Esophagus muscularis mucosa (tissue), 4 donors: Measurements from ENCODE around the gene SLC16A6. TPM values are rescaled to one million over a fixed set of nuclear protein-coding genes. Genes with fewer than 3 reads are reported as not detected.
"Not testable (repeated sequence)": the region's sequence is repeated elsewhere in the genome, so short reads cannot be mapped to it uniquely, and the experiment has no call there.

Experiments
- DNase-seq: peaks from one replicate; pipeline ENCODE4 v3.0.0-alpha.2; 2017; ENCODE audit errors: extremely low spot score
- H3K27ac ChIP-seq, 4 donors: fragments of 200-600 bp; sonication (generic); replicated peaks in 1 of 4; 1 replicate in 3 of 4; 2 replicates in 1 of 4; pipeline ENCODE4 v1.5.1; 2016 to 2019; ENCODE audit warnings: mild to moderate bottlenecking in 1 of 4
- H3K27me3 ChIP-seq, 4 donors: fragments of 200-600 bp; sonication (generic); one replicate each; pipeline versions ENCODE4 v1.5.1 to v1.6.0; 2016 to 2019
- H3K36me3 ChIP-seq, 4 donors: fragments of 200-600 bp; sonication (generic); one replicate each; pipeline ENCODE4 v1.5.1; 2016 to 2019
- H3K4me1 ChIP-seq, 4 donors: fragments of 200-600 bp; sonication (generic); one replicate each; pipeline ENCODE4 v1.5.1; 2016 to 2019
- H3K4me3 ChIP-seq, 4 donors: fragments of 200-600 bp; sonication (generic); 1 replicate in 2 of 4; 2 replicates in 2 of 4; pipeline ENCODE4 v1.5.1; 2016 to 2019; ENCODE audit warnings: mild to moderate bottlenecking in 4 of 4, moderate library complexity in 1 of 4
- H3K9me3 ChIP-seq, 4 donors: fragments of 200-600 bp; sonication (generic); 1 replicate in 3 of 4; 2 replicates in 1 of 4; pipeline ENCODE4 v1.5.1; 2016 to 2019
- CTCF ChIP-seq, 3 experiments: fragments of 200-600 bp in 2 of 3; fragments of 450-650 bp in 1 of 3; sonication (generic) in 2 of 3; IDR thresholded peaks; one replicate each; pipeline ENCODE4 v1.5.1; 2017 to 2019; ENCODE audit warnings: antibody characterized with exemption in 3 of 3, mild to moderate bottlenecking in 2 of 3, moderate library complexity in 1 of 3
- EP300 ChIP-seq: sonication (generic); formaldehyde crosslinking; IDR thresholded peaks from one replicate; pipeline ENCODE4 v1.6.1; 2017; ENCODE audit warnings: antibody characterized with exemption
- POLR2A ChIP-seq: fragments of 450-650 bp; IDR thresholded peaks from one replicate; pipeline ENCODE4 v1.6.1; 2017; ENCODE audit warnings: antibody characterized with exemption, moderate library complexity, mild to moderate bottlenecking, low read depth
- POLR2AphosphoS5 ChIP-seq, 2 donors: sonication (generic); formaldehyde crosslinking; IDR thresholded peaks; one replicate each; pipeline ENCODE4 v1.6.1; 2017; ENCODE audit warnings: antibody characterized with exemption in 2 of 2
- WGBS: methylation state at CpG from one replicate; pipeline ENCODE4 v1.1.5; 2018; 5-methylcytosine and 5-hydroxymethylcytosine counted together
- intact Hi-C: fragments of 100-400 bp; cut with DNase I; formaldehyde crosslinking; loops from one replicate; pipeline ENCODE4 v1.15.1; 2023
- total RNA-seq, 4 donors: library from RNA; depleted of rRNA; stranded (reverse); fragments of >200 nt; gene quantifications; one replicate each; pipeline versions ENCODE4 v1.1.0 to v1.2.1, GENCODE V29; 2016

Gene SLC16A6
- total RNA-seq, 4 donors from 2014 or later, result 0.33 to 0.42 (median 0.34) TPM; not detected in 1

DNA sequence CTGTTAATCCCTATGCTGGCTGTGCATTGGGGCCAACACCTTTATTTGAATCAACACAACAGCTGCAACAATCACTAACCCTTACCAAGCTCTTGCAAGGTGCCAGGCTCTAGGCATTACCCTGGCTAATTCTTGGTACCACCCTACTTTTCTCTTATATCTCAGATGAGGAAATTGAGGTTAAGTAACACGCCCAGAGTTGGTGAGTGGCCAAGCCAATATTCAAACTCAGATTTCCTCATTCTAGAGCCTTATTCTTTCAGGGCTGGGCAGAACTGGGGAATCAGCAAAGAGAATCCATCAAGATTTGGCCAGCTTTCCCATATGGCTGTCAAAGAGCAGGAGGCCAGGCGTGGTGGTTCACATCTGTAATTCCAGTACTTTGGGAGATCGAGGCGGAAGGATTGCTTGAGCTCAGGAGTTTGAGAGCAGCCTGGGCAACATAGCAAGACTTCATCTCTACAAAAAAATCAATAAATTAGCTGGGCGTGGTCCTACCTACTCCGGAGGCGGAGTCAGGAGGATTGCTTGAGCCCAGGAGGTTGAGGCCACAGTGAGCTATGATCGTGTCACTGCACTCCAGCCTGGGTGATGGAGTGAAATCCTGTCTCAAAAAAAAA is 24.1 kb upstream of the SLC16A6 start:
- Histone ChIP-seq H3K4me1 (peaks cover 0 to 6% (median 2%) of the 10 kb centered on the region in 4 donors), H3K9me3 (no peaks in the 10 kb centered on the region), H3K4me3 (no peak overlapping the region), H3K27ac (no peak overlapping the region), H3K27me3 (no peaks in the 10 kb centered on the region), H3K36me3 (no peaks in the 10 kb centered on the region)
- TF ChIP-seq POLR2AphosphoS5 (IDR thresholded peaks at IDR 0.05), result no peak
- no peak for TF ChIP-seq EP300
- TF ChIP-seq CTCF (IDR thresholded peaks at IDR 0.05), result no peak
- no peak for TF ChIP-seq POLR2A
- DNase-seq, result no peak
- 78% methylated on average over 8 of the region's 8 CpGs for WGBS
- intact Hi-C loops, result no loop called here

GRCh38 chr17:68310152-68310551 is 19.2 kb upstream of the SLC16A6 start:
- H3K4me3 ChIP-seq, result no peak overlapping the region
- H3K27ac ChIP-seq, result no peak overlapping the region
- DNase-seq, result no peak
- H3K36me3 ChIP-seq, result no peaks in the 10 kb centered on the region
- H3K27me3 ChIP-seq, result no peaks in the 10 kb centered on the region
- intact Hi-C loops, result no loop called here
- no peaks in the 10 kb centered on the region for H3K9me3 ChIP-seq
- H3K4me1 ChIP-seq, result peaks cover 0 to 4% (median 2%) of the 10 kb centered on the region in 4 donors
- WGBS, result 94% methylated on average over 7 of the region's 8 CpGs
- TF ChIP-seq POLR2AphosphoS5 (IDR thresholded peaks at IDR 0.05), result no peak
- no peak for TF ChIP-seq POLR2A

DNA sequence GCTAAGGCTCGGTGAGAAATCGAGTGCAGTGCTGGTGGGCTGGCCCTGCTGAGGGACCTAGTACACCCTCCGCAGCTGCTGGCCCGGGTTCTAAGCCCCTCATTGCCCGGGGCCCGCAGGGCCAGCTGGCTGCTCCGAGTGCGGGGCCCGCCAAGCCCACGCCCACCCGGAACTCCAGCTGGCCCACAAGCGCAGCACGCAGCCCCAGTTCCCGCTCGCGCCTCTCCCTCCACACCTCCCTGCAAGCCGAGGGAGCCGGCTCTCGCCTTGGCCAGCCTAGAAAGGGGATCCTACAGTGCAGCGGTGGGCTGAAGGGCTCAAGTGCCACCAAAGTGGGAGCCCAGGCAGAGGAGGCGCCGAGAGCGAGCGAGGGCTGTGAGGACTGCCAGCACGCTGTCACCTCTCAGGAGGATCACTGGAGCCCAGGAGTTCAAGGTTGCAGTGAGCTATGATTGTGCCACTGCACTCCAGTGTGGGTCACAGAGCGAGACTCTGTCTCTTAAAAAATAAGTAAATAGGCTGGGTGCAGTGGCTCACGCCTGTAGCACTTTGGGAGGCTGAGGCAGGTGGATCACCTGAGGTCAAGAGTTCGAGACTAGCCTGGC is 18.2 kb upstream of the SLC16A6 start:
- H3K27ac ChIP-seq, H3K9me3 ChIP-seq, H3K27me3 ChIP-seq, H3K4me3 ChIP-seq, H3K36me3 ChIP-seq, DNase-seq, intact Hi-C loops, H3K4me1 ChIP-seq: not testable (repeated sequence)
- 89% methylated on average over 28 of the region's 28 CpGs for WGBS

- H3K27me3 ChIP-seq, H3K36me3 ChIP-seq, H3K4me3 ChIP-seq, DNase-seq, H3K4me1 ChIP-seq, intact Hi-C loops, H3K9me3 ChIP-seq, H3K27ac ChIP-seq: not testable (repeated sequence)
- 96% methylated on average over 3 of the region's 7 CpGs for WGBS
Observed at GRCh38 chr17:68308486-68308885, 17.6 kb upstream of the SLC16A6 start.

DNA sequence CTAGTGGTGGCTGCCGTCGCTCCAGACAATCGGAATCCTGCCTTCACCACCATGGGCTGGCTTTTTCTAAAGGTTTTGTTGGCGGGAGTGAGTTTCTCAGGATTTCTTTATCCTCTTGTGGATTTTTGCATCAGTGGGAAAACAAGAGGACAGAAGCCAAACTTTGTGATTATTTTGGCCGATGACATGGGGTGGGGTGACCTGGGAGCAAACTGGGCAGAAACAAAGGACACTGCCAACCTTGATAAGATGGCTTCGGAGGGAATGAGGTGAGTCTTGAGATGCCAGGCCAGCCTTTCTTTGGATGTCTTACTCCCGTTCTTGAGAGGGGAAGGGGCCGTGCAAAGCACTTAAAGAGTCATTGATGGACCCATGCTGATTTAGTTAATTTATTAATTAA is 16.5 kb upstream of the SLC16A6 start:
- no peak for TF ChIP-seq POLR2A
- TF ChIP-seq CTCF (IDR thresholded peaks at IDR 0.05), result no peak
- no peak for TF ChIP-seq EP300
- Histone ChIP-seq H3K27ac (no peak overlapping the region), H3K27me3 (no peaks in the 10 kb centered on the region), H3K4me1 (peaks cover 0 to 3% (median 0%) of the 10 kb centered on the region in 4 donors), H3K4me3 (no peak overlapping the region), H3K36me3 (no peaks in the 10 kb centered on the region), H3K9me3 (no peaks in the 10 kb centered on the region)
- intact Hi-C loops, result no loop called here
- WGBS, result 85% methylated on average over 8 of the region's 8 CpGs
- DNase-seq, result no peak

- peaks cover 0 to under 1% (median 0%) of the 10 kb centered on the region in 4 donors for H3K4me1 ChIP-seq
- H3K36me3 ChIP-seq, result no peaks in the 10 kb centered on the region
- TF ChIP-seq CTCF (IDR thresholded peaks at IDR 0.05) (no peak), POLR2A (no peak), EP300 (no peak), POLR2AphosphoS5 (IDR thresholded peaks at IDR 0.05) (no peak)
- no peak overlapping the region for H3K27ac ChIP-seq
- DNase-seq, result no peak
- H3K27me3 ChIP-seq, result no peaks in the 10 kb centered on the region
- no peaks in the 10 kb centered on the region for H3K9me3 ChIP-seq
- WGBS, result 57% methylated on average over 6 of the region's 6 CpGs
- intact Hi-C loops, result no loop called here
- no peak overlapping the region for H3K4me3 ChIP-seq
Observed at GRCh38 chr17:68306819-68307218, 15.9 kb upstream of the SLC16A6 start.
